OCI-M1 (cell line): ENCODE measurements around the gene CNTF.

ENCODE experiments used
- DNase-seq: peaks from one replicate; lab custom pipeline; 2025; lab: John Stamatoyannopoulos, UW

CNTF gene

GRCh38 chr11:58606930-58607714 lies 15.3 kb upstream of the CNTF start:
- DNase-seq = no peak

- DNase-seq = no peak
Measured at GRCh38 chr11:58608331-58608730, 14.1 kb upstream of the CNTF start.

DNA sequence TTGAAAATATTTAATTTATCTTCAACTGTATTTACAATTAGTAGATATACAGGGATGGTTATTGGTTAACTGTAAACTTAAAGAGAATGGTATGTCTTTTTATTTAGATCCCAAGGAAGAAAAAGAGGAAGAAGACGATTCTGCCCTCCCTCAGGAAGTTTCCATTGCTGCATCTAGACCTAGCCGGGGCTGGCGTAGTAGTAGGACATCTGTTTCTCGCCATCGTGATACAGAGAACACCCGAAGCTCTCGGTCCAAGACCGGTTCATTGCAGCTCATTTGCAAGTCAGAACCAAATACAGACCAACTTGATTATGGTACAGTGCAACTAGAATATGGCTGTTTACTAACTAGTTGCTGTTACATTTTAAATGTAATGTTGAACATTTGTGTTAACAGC lies 12.7 kb upstream of the CNTF start:
- peak; percentile 17 for DNase-seq

GRCh38 chr11:58613228-58613627 lies 9.2 kb upstream of the CNTF start:
- no peak for DNase-seq

DNA sequence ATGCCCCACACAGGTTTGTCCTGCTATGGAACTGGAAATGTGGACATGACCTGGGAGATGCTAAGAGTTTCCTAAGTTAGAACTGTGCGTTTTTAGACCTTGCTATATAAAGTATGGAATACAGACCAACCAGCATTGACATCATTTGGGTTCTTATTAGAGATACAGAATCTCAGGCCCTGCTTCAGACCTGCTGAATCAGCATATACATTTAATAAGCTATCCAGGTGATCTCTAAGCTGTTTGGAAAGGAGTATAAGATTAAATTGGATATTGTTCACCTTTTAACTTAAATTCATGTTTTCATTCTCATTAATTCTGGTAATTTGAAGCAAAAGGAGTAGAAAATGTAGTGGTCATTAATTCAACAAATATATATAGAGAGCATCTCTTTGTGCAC lies 6.9 kb upstream of the CNTF start:
- no peak for DNase-seq

GRCh38 chr11:58616594-58616993 lies 5.9 kb upstream of the CNTF start:
- no peak for DNase-seq

- DNase-seq = no peak
Measured at GRCh38 chr11:58617976-58618557, 4.4 kb upstream of the CNTF start.

GRCh38 chr11:58621586-58622262 lies 741 bp upstream of the CNTF start:
- no peak for DNase-seq

DNA sequence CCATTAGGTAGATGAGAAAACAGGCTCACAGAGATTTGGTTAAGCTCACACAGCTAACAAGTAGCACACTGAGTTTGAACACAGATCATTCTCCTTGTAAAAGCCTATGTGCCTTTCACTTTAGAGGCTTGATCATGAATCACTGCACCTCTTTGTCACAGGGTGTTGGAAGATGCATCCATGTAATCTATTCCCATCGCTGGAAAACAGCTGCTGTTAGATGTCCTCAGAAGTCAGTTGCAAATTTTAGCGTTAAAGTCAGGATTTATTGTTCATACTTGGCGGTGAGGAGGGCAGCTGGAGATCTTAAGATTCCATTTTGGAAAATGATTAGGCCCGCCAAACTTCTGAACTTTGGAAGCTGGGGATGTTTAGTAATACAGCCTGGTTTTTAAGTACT lies 2.6 kb downstream of the CNTF start:
- DNase-seq = no peak

- DNase-seq = no peak
Measured at GRCh38 chr11:58625826-58626460, 3.5 kb downstream of the CNTF start.

GRCh38 chr11:58626934-58627483 lies 4.5 kb downstream of the CNTF start:
- DNase-seq = peak; percentile 11

- DNase-seq = no peak
Measured at GRCh38 chr11:58628446-58628845, 6.0 kb downstream of the CNTF start.

DNA sequence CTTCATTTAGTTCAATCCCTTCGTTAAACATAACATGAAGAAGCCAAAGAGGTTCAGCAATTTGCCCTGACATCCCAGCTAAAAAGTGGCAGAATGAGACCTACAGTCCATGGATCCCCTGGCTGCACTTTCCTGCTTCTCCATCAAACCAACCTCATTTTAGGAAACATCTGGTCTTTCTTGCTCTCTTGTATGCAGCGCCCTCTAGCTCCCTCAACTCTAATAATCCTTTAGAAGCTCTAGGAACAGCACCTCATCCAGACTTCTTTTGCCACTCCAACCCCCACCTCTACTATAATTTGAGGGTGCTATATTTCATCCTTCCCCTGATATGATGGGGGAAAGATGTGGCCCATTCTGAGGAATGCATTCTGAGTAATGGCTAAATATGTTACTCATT lies 7.4 kb downstream of the CNTF start:
- DNase-seq = peak; percentile 70

DNA sequence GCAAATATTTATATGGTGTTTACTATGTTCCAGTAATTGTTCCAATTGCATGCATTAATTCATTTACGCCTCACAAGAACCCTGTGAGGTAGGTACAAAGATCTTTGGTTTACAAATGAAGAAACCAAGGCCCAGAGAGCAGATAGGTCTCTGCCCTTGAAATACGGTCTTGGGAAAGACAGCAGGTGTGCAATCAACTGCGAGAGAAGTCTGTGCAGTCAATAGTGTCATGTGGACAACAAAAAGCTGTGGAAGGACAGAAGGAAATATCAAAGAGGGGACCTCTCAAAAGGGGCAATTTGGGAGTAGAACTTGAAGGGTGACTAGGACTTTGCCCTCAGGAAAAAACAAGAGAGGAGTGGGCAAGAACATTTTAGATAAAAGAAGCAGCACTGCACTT lies 8.9 kb downstream of the CNTF start:
- DNase-seq = no peak

GRCh38 chr11:58632510-58632909 lies 10.0 kb downstream of the CNTF start:
- no peak for DNase-seq

DNA sequence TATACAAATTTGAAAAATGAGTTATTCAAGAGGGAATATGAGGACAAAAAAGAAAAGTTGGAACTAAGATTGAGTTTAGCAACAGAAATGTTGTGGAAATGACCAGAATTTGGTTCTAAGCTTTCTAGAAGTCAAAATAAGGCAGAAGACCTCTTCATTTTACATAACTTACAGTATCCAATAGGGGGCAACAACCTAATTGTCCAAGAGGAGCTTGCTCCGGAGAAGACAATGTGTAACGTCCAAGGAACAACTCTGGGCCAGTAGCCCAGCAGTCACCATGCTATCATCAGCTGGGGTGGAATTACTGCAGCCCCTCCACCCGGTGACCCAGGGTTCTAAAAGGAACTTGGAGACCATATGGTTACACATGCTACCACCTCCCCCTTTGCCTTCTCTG lies 14.1 kb downstream of the CNTF start:
- DNase-seq = no peak

DNA sequence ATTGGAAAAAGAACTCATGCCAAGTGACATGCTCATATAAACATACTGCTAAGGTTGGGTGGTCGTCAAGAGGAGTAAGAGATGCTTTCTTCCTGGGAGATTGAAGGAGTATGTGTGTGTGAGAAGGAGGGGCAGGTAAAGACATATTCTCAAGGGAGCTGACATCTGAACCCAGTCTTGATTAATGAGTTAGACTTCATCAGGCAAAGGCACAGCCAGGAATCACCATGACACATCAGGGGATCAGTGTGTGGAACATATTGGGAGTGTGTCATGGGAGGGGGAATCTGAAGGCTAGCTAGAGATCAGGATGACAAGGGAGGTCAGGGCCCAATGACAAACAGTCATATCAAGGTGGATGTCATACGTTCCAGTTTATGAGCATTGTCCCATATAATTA lies 14.9 kb downstream of the CNTF start:
- no peak for DNase-seq

DNA sequence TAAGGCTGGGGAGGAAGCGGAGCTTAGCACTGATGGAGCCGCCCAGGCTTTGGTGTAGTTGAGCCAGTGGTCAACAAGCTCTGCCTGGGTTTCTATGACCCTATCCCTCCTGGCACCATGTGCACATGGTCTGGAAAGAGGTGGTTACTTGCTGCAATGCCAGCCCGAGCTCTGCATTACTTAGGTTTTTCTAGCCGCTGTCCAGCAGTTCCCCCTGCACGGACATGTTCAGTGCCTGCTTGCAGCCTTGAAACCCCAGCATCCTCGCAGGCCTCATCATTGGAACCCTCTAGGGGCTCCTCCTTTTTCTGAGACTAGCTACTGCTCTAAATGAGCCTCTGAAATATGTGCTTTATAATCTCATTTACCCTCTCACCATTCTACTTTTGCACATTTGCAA lies 16.6 kb downstream of the CNTF start:
- no peak for DNase-seq

DNA sequence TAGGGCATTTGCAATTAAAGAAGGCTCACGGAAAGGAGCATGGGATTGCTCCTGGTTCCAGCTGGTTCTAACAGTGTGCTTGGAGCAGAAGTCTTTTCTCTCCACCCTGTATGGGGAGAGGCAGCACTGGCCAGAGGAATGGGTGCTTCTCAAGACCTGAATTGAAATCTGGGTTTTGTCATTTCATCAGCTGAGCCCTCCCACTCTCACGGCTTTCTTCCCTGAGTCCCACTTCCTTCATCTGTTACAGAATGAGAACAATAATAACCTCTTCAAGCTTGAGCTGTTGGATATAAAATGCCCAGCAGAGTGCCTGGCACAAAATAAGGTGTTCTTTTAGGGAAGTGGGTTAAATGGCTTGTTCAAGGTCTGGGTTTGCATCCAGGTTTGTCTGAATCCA lies 17.2 kb downstream of the CNTF start:
- no peak for DNase-seq

GRCh38 chr11:58640386-58641023 lies 18.0 kb downstream of the CNTF start:
- DNase-seq = peak; percentile 28

DNA sequence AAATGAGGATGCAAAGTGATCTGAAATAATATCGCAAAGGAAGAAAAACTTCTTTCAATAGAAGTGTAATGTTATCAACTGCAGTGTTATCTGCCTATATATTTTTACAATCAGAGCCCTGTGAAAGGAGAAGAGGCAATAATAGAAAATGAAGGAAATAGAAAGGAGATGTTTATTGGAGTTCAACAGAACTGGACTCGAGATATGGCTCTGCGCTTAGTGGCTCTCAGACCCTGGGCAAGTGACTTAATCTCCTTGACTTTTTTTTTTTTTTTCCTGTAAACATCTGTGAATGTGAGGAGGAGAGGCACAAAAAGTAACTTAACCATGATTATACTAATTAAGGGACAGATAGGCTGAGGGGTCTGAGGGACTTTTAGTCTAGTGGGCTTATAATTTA lies 18.9 kb downstream of the CNTF start:
- peak; percentile 20 for DNase-seq
